Mucosa of stomach (tissue), 1 donor: Measurements from ENCODE around the gene EPS15.
A peak's percentile ranks its signal among the peaks of the same experiment; 100 is the strongest.

Source experiments
- H3K27me3 ChIP-seq: one replicate; pipeline ENCODE4 v1.7.0; 2013; ENCODE audit warnings: mild to moderate bottlenecking, low read length; ENCODE audit not compliant: control insufficient read depth, insufficient read depth
- H3K36me3 ChIP-seq: one replicate; pipeline ENCODE4 v1.7.0; 2013; ENCODE audit warnings: low read length; ENCODE audit not compliant: control insufficient read depth, insufficient read depth
- H3K4me1 ChIP-seq: one replicate; pipeline ENCODE4 v1.7.0; 2013; ENCODE audit warnings: mild to moderate bottlenecking, low read length; ENCODE audit not compliant: control insufficient read depth, insufficient read depth
- H3K4me3 ChIP-seq: one replicate; pipeline ENCODE4 v1.7.0; 2013; ENCODE audit warnings: low read length
- H3K9ac ChIP-seq: one replicate; pipeline ENCODE4 v1.7.0; 2013; ENCODE audit warnings: mild to moderate bottlenecking, low read length, moderate library complexity
- H3K9me3 ChIP-seq: one replicate; pipeline ENCODE4 v1.7.0; 2013; ENCODE audit warnings: mild to moderate bottlenecking, low read length, moderate library complexity; ENCODE audit not compliant: control insufficient read depth
- donor health status: Pancreatic carcinoma.

Gene EPS15

DNA sequence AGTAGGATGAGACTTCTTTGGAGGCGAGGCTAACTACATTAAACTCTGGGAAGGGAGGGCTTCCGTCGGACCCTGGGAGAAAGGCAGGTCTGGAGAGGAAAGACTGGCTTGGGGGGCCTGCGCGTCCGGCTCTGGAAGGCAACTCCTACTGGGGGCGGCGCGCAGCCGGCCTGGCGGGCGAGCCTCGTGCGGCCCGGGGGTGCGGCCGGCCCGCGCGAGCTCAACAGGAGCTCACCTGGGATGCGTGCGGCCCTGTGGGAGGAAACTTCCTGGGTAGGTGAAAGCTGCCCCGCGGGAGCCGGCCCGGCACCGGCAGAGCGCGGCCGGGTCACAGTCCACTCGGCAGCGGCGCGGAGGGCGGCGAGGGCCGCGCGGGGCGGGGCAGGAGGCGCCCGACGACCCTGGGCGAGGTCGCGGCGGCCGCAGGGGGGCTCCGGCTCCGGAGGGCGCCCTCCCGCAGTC lies 449 bp downstream of the EPS15 start:
- peaks cover 20% of the 10 kb centered on the region for H3K4me1 ChIP-seq
- peak overlapping the region; percentile 83 for H3K9ac ChIP-seq
- no peaks in the 10 kb centered on the region for H3K36me3 ChIP-seq
- H3K27me3 ChIP-seq, result no peaks in the 10 kb centered on the region
- peak overlapping the region; percentile 96 for H3K4me3 ChIP-seq
- H3K9me3 ChIP-seq, result no peaks in the 10 kb centered on the region

- H3K4me3 ChIP-seq, result peak overlapping the region; percentile 96
- H3K9ac ChIP-seq, result peak overlapping the region; percentile 83
- no peaks in the 10 kb centered on the region for H3K9me3 ChIP-seq
- H3K36me3 ChIP-seq, result no peaks in the 10 kb centered on the region
- no peaks in the 10 kb centered on the region for H3K27me3 ChIP-seq
- H3K4me1 ChIP-seq, result peaks cover 20% of the 10 kb centered on the region
These were observed 957 bp downstream of the EPS15 start for GRCh38 chr1:51518033-51518585.

DNA sequence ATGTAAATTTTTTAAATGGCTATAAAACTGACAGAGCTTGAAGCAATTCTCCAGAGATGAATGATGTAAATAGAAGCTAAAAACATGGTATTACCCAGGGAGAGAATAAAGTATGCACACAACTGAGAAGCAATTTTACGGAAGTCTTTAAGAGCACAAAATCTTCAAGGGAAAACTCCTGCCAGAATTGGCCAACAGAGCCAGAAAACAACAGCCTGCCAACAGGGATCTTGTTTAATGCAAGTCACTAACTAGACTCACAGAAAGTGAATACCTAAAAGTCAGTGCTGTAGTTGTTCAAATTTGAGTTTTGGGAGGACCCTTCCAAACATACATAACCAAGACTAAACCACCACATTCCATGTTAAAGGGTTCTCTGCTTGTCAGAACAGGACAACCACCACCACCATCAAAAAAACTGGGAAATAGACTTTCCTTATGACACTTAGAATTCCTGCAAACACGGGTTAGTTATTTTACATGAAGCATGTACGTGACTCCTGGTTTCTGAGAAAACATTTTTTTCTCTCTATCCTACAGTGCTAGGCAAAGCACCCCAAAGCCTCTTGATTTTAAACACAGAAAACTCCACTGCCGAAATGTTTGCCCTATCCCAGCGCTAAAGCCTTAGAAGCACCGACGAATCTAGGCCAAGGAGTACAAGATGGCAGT lies 1.6 kb downstream of the EPS15 start:
- peak overlapping the region; percentile 83 for H3K9ac ChIP-seq
- H3K4me3 ChIP-seq, result peak overlapping the region; percentile 96
- peaks cover 20% of the 10 kb centered on the region for H3K4me1 ChIP-seq
- H3K36me3 ChIP-seq, result no peaks in the 10 kb centered on the region
- no peaks in the 10 kb centered on the region for H3K27me3 ChIP-seq
- H3K9me3 ChIP-seq, result no peaks in the 10 kb centered on the region

DNA sequence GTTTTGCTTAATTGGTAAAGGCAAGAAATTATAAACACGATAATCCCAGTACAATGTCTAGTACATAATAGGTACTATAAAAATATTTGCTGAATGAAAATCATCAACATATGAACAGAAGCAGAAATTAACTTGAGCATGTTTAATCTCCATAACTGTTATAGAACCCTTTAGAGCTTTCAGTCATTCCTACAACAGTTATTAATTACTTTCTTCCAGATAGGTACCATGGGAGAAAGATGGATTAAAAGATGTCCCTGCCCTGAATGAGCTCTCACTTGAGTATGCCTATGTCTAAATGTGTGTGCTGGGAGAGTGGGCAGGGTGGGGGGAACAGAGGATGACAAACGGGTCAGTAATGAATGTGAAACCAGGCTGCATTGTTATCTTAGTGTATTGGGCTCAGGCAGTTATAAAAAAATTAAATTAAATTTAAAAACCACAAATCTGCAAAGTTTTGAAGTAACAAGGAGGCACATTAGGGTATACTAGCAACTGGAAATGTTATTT lies 2.4 kb downstream of the EPS15 start:
- H3K36me3 ChIP-seq, result no peaks in the 10 kb centered on the region
- H3K9me3 ChIP-seq, result no peaks in the 10 kb centered on the region
- H3K4me3 ChIP-seq, result no peak overlapping the region
- H3K4me1 ChIP-seq, result peaks cover 20% of the 10 kb centered on the region
- no peaks in the 10 kb centered on the region for H3K27me3 ChIP-seq
- no peak overlapping the region for H3K9ac ChIP-seq

- Histone ChIP-seq H3K4me3 (no peak overlapping the region), H3K4me1 (peaks cover 20% of the 10 kb centered on the region), H3K9me3 (no peaks in the 10 kb centered on the region), H3K27me3 (no peaks in the 10 kb centered on the region), H3K36me3 (no peaks in the 10 kb centered on the region), H3K9ac (no peak overlapping the region)
These were observed 3.0 kb downstream of the EPS15 start for GRCh38 chr1:51515982-51516648.

- Histone ChIP-seq H3K4me1 (peaks cover 20% of the 10 kb centered on the region), H3K9ac (peak overlapping the region; percentile 50), H3K9me3 (no peaks in the 10 kb centered on the region), H3K36me3 (no peaks in the 10 kb centered on the region), H3K4me3 (no peak overlapping the region), H3K27me3 (no peaks in the 10 kb centered on the region)
These were observed 3.6 kb downstream of the EPS15 start for GRCh38 chr1:51515312-51515960.

GRCh38 chr1:51514733-51515132 lies 4.3 kb downstream of the EPS15 start:
- no peaks in the 10 kb centered on the region for H3K36me3 ChIP-seq
- H3K9me3 ChIP-seq, result no peaks in the 10 kb centered on the region
- H3K9ac ChIP-seq, result peak overlapping the region; percentile 50
- H3K4me1 ChIP-seq, result peaks cover 20% of the 10 kb centered on the region
- H3K27me3 ChIP-seq, result no peaks in the 10 kb centered on the region
- H3K4me3 ChIP-seq, result no peak overlapping the region

DNA sequence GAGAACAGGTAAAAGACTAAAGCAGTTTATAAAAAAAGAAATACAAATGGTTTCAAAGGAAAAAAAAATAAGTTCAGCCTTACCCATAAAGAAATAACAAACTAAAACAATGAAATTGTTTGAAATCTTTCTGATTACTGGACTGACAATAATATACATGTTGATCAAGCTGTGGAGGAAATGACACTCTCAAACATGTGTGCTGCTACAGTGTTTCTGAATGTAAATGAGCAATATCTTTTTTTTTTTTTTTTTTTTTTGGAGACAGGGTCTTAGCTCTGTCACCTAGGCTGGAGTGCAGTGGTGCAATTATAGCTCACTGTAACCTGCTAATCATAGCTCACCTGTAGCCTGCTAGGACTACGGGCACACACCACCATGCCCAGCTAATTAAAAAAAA lies 6.5 kb downstream of the EPS15 start:
- no peak overlapping the region for H3K4me3 ChIP-seq
- H3K4me1 ChIP-seq, result peaks cover 20% of the 10 kb centered on the region
- no peak overlapping the region for H3K9ac ChIP-seq
- H3K9me3 ChIP-seq, result no peaks in the 10 kb centered on the region
- H3K27me3 ChIP-seq, result no peaks in the 10 kb centered on the region
- no peaks in the 10 kb centered on the region for H3K36me3 ChIP-seq

- Histone ChIP-seq H3K27me3 (no peaks in the 10 kb centered on the region), H3K9me3 (no peaks in the 10 kb centered on the region), H3K36me3 (no peaks in the 10 kb centered on the region), H3K4me3 (no peak overlapping the region), H3K4me1 (peaks cover 20% of the 10 kb centered on the region), H3K9ac (no peak overlapping the region)
These were observed 6.9 kb downstream of the EPS15 start for GRCh38 chr1:51512120-51512519.

DNA sequence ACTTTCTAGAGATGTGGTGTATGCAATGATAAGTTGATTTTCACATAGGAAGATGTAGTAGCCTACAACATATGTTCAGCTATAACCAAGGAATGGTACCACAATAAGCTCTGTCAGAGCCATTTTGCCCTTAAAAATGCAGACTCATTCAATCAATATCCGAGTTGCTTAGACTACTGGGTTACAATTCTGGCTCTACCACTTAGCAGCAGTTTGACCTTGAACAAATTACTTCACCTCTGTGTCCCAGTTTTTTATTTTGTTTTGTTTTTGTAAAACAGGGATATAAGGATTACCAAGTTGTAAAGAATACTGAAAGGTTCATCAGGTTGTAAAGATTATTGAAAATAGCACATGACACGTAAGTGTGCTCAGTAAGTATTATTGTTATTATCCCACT lies 9.3 kb downstream of the EPS15 start:
- H3K4me1 ChIP-seq, result peaks cover 5% of the 10 kb centered on the region
- H3K9me3 ChIP-seq, result no peaks in the 10 kb centered on the region
- no peak overlapping the region for H3K4me3 ChIP-seq

GRCh38 chr1:51506537-51506936 lies 12.5 kb downstream of the EPS15 start:
- no peaks in the 10 kb centered on the region for H3K9me3 ChIP-seq
- no peaks in the 10 kb centered on the region for H3K36me3 ChIP-seq
- no peak overlapping the region for H3K4me3 ChIP-seq
- H3K9ac ChIP-seq, result no peak overlapping the region
- no peaks in the 10 kb centered on the region for H3K4me1 ChIP-seq
- H3K27me3 ChIP-seq, result no peaks in the 10 kb centered on the region

More for the DNA sequence above, 9.3 kb downstream of the EPS15 start:
- Histone ChIP-seq H3K36me3 (no peaks in the 10 kb centered on the region), H3K9ac (no peak overlapping the region), H3K27me3 (no peaks in the 10 kb centered on the region)
